NT2/D1 (cell line): ENCODE results near the gene LRRC38.

Experiments
- DNase-seq: peaks from one replicate; pipeline ENCODE4 v3.0.0-alpha.2; 2011; ENCODE audit warnings: low read depth, low spot score
- H3K27me3 ChIP-seq: 2 replicates; pipeline ENCODE4 v1.6.0; 2011; ENCODE audit warnings: mild to moderate bottlenecking; ENCODE audit not compliant: insufficient read length, insufficient read depth
- H3K36me3 ChIP-seq: 2 replicates; pipeline ENCODE4 v1.6.1; 2011; ENCODE audit warnings: mild to moderate bottlenecking, low read length, mixed read lengths; ENCODE audit not compliant: insufficient read depth, insufficient read length
- H3K4me1 ChIP-seq: 2 replicates; pipeline ENCODE4 v1.5.1; 2011; ENCODE audit not compliant: insufficient read depth, insufficient read length
- H3K4me3 ChIP-seq: 2 replicates; pipeline ENCODE4 v1.5.1; 2011; ENCODE audit warnings: low read depth; ENCODE audit not compliant: insufficient read length
- H3K9ac ChIP-seq: 2 replicates; pipeline ENCODE4 v1.6.0; 2011; ENCODE audit warnings: low read depth; ENCODE audit not compliant: insufficient read length
- H3K9me3 ChIP-seq: 2 replicates; pipeline ENCODE4 v1.5.1; 2011; ENCODE audit warnings: mild to moderate bottlenecking, low read length; ENCODE audit not compliant: insufficient read depth
- SUZ12 ChIP-seq: IDR thresholded peaks from 2 replicates; pipeline ENCODE4 v1.6.1; 2011; ENCODE audit not compliant: insufficient read length, insufficient read depth; ENCODE audit errors: extremely low read depth
- YY1 ChIP-seq: IDR thresholded peaks from 2 replicates; pipeline ENCODE4 v1.6.1; 2011; ENCODE audit not compliant: insufficient read length, insufficient read depth
- ZNF274 ChIP-seq: IDR thresholded peaks from 2 replicates; pipeline ENCODE4 v1.6.1; 2011; ENCODE audit warnings: mild to moderate bottlenecking, low read depth, low read length

The LRRC38 gene

DNA sequence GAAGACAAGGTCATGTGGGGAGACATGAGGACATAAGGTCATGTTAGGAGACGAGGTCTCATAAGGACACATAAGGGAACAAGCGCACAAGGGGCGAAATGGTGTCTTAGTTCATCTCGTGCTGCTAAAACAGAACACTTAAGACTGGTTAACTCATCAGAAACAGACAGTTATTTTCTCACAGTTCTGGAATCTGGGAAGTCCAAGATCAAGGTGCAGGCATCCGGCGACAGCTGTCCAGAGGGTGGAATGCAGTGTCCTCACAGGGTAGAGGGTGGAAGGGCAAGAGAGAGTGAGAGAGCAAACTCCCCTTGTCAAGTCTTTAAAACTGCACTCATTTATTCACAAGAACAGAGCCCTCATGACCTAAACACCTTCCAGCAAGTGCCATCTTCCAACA, 35.2 kb upstream of the LRRC38 start:
- H3K4me1 ChIP-seq = no peaks in the 10 kb centered on the region
- no peaks in the 10 kb centered on the region for H3K9me3 ChIP-seq
- no peak for DNase-seq
- no peak overlapping the region for H3K9ac ChIP-seq
- no peak overlapping the region for H3K4me3 ChIP-seq
- H3K36me3 ChIP-seq = no peaks in the 10 kb centered on the region
- no peaks in the 10 kb centered on the region for H3K27me3 ChIP-seq
- no peak for TF ChIP-seq SUZ12
- no peak for TF ChIP-seq YY1
- TF ChIP-seq ZNF274 = no peak

- no peak for DNase-seq
- H3K36me3 ChIP-seq = no peaks in the 10 kb centered on the region
- peaks cover 2% of the 10 kb centered on the region for H3K4me1 ChIP-seq
- no peak overlapping the region for H3K4me3 ChIP-seq
- no peaks in the 10 kb centered on the region for H3K27me3 ChIP-seq
- H3K9me3 ChIP-seq = no peaks in the 10 kb centered on the region
- TF ChIP-seq ZNF274 = no peak
- TF ChIP-seq YY1 = no peak
- no peak for TF ChIP-seq SUZ12
- H3K9ac ChIP-seq = no peak overlapping the region
These were observed 34.5 kb upstream of the LRRC38 start for GRCh38 chr1:13548281-13548680.

DNA sequence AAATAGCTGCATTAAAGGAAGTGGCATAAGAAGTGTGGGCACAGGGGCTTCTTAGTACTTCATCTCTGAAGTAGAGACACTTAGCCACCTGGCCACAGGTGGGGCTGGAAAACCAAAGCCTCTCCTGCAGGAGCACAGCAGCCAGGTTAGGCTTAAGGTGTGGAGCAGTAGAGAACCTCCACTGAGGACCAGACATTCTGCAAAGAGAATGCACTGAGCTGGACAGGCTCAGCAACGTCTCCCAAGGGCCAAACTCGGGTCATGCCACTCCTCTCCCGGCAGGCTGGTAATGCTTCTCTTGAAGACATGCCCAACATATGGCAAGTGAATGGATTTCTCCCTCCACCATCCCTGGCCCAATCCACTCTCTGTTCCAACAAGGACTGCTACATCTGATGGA, 33.0 kb upstream of the LRRC38 start:
- Histone ChIP-seq H3K4me1 (peaks cover 2% of the 10 kb centered on the region), H3K9ac (no peak overlapping the region), H3K27me3 (no peaks in the 10 kb centered on the region), H3K9me3 (no peaks in the 10 kb centered on the region), H3K36me3 (no peaks in the 10 kb centered on the region), H3K4me3 (no peak overlapping the region)
- no peak for TF ChIP-seq SUZ12
- TF ChIP-seq YY1 = no peak
- no peak for TF ChIP-seq ZNF274
- no peak for DNase-seq

DNA sequence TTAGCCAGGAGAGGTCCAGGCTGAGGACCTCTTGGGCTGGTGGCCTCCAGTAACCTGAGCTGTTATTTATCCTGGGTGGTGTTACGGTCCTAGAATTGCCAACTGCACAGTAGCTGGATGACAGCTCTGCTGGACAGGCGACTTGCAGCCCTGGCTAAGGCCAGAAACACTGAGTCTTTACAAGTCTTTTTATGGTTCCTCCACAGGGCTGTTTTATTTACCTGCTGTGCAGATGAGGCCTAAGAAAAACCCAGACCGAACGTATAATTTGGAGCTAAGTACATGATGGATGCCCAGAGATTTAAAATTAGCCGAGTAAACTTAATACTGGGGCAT, 30.4 kb upstream of the LRRC38 start:
- no peaks in the 10 kb centered on the region for H3K27me3 ChIP-seq
- TF ChIP-seq YY1 (no peak), SUZ12 (no peak), ZNF274 (no peak)
- no peak overlapping the region for H3K4me3 ChIP-seq
- H3K9ac ChIP-seq = no peak overlapping the region
- DNase-seq = no peak
- H3K4me1 ChIP-seq = peaks cover 2% of the 10 kb centered on the region
- no peaks in the 10 kb centered on the region for H3K36me3 ChIP-seq
- no peaks in the 10 kb centered on the region for H3K9me3 ChIP-seq

DNA sequence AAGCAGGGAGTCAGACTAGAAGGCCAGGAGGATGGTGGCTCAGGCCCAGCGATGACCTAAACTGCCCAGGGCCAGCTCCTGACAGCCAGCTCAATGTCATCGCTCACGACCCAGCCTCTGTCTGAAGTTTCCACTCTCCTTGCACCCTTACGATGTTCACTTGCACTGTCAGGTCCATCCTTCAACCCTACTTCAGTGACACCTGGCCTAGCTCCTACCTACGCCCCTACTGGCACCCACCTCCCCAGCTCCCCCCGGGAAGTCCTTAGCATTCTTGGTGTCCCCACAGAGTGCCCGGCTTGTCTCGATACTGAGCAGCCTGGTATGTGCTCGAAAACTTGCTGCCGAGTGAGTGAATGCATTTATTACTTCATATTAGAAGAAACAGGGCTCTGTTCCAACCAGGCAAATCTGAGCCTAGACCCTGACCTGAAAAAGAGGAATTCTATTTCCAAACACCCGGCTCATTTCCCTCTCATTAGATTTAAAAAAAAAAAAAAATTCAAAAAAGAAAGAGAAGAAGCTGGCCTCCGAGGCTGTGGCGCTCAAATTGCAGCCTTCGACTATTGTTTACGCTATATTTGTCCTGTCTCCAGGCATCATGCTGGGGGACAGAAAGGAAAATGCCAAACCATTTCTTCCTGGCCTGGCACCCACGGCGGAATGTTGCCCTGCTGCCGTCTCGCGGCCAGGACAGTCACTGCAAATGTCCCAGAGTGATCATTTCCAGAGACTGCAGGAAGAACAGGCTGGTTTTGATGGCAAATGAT, 29.8 kb upstream of the LRRC38 start:
- no peak for TF ChIP-seq ZNF274
- TF ChIP-seq YY1 = no peak
- TF ChIP-seq SUZ12 = no peak
- no peaks in the 10 kb centered on the region for H3K9me3 ChIP-seq
- no peak overlapping the region for H3K9ac ChIP-seq
- H3K4me3 ChIP-seq = no peak overlapping the region
- H3K27me3 ChIP-seq = no peaks in the 10 kb centered on the region
- H3K4me1 ChIP-seq = peaks cover 2% of the 10 kb centered on the region
- no peak for DNase-seq
- H3K36me3 ChIP-seq = no peaks in the 10 kb centered on the region

DNA sequence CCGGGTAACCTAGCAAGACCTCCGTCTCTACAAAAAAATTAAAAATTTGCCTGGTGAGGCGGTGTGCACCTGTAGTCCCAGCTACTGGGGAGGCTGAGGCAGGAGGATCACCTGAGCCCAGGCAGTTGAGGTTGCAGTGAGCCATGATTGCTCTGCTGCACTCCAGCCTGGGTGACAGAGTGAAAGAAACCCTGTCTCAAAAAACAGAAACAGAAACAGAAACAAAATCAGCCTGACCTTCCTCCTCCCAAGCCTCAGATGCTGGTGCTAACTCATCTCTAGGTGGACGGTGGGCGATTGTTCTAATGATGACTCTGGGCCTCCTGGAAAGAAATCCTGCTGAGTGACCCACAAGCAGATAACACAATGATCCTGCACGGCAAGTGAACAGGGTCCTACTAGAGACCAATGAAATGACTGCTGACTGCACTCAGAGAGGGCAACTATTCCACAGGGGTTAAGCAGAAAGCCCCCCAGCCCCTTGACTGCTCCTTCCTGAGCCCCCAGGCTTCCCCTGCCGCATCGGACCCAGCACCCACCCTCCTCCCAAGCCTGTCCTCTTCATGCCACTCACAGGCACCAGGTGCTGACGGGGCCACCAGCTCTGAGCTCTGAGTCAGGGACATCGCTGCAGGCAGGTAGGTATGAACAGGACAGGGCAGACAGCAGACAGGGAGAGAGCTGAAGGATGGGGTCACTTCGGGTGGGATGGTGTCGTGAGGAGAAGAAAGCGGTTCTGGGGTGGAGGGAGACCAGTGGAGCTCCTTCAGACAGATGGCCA, 27.8 kb upstream of the LRRC38 start:
- Histone ChIP-seq H3K9ac (no peak overlapping the region), H3K9me3 (no peaks in the 10 kb centered on the region), H3K4me1 (peaks cover 2% of the 10 kb centered on the region), H3K4me3 (no peak overlapping the region), H3K36me3 (no peaks in the 10 kb centered on the region), H3K27me3 (no peaks in the 10 kb centered on the region)
- DNase-seq = no peak
- no peak for TF ChIP-seq SUZ12
- no peak for TF ChIP-seq ZNF274
- no peak for TF ChIP-seq YY1

DNA sequence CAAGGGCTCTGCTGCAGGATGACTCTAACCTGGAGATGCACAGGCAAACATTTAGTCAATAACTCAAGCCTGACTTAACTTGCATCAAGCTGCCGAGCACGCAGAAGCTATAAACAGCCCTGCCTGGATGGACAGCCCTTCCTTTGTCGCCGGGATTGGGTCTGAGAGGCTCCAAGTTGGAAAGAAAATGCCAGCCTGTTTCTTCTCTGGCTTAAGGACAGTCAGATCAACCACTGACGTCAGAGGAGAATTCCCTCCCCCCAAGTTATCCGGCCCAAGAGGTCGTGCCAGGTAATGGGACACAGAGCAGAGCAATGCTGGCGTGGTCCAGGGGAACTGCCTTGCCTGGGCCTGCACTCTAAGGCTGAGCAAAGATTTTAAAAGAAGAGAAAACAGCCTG, 27.1 kb upstream of the LRRC38 start:
- Histone ChIP-seq H3K9me3 (no peaks in the 10 kb centered on the region), H3K9ac (no peak overlapping the region), H3K4me1 (peaks cover 2% of the 10 kb centered on the region), H3K36me3 (no peaks in the 10 kb centered on the region), H3K4me3 (no peak overlapping the region), H3K27me3 (no peaks in the 10 kb centered on the region)
- TF ChIP-seq ZNF274 = no peak
- TF ChIP-seq SUZ12 = no peak
- TF ChIP-seq YY1 = no peak
- no peak for DNase-seq
